GM23338 (cell line): ENCODE measurements around the gene SMG7. TPM values are rescaled to one million over a fixed set of nuclear protein-coding genes. Genes with fewer than 3 reads are reported as not detected.

Source experiments
- ATAC-seq: fragments of 200-7000 bp; cut with Tn5 transposase; 3 replicates; pipeline ENCODE4 v1.9.1; 2020
- DNase-seq: peaks from one replicate; pipeline ENCODE4 v3.0.0-alpha.2; 2015; ENCODE audit warnings: low spot score
- H2AFZ ChIP-seq: fragments of 200-600 bp; sonication (generic); 2 replicates; pipeline ENCODE4 v1.8.0; 2016; ENCODE audit warnings: antibody characterized with exemption, mild to moderate bottlenecking, moderate library complexity
- H3F3A ChIP-seq: fragments of 200-600 bp; sonication (generic); replicated peaks from 2 replicates; pipeline ENCODE4 v1.8.0; 2017; ENCODE audit warnings: antibody characterized with exemption, mixed run types, low read depth
- H3K27ac ChIP-seq: fragments of 200-600 bp; sonication (generic); 2 replicates; pipeline ENCODE4 v1.6.1; 2016; ENCODE audit warnings: low read depth
- H3K27me3 ChIP-seq: fragments of 200-600 bp; sonication (generic); 2 replicates; pipeline ENCODE4 v1.8.0; 2016; ENCODE audit warnings: mild to moderate bottlenecking, mixed run types, moderate library complexity; ENCODE audit not compliant: insufficient read depth
- H3K36me3 ChIP-seq: fragments of 200-600 bp; sonication (generic); 2 replicates; pipeline ENCODE4 v1.8.0; 2016; ENCODE audit warnings: mild to moderate bottlenecking; ENCODE audit not compliant: insufficient read depth
- H3K4me1 ChIP-seq: fragments of 200-600 bp; sonication (generic); 2 replicates; pipeline ENCODE4 v1.8.0; 2016; ENCODE audit warnings: mild to moderate bottlenecking, moderate library complexity; ENCODE audit not compliant: insufficient read depth
- H3K4me2 ChIP-seq: fragments of 200-600 bp; sonication (generic); 2 replicates; pipeline ENCODE4 v1.7.1; 2017; ENCODE audit warnings: mixed run types
- H3K4me3 ChIP-seq: fragments of 200-600 bp; sonication (generic); 2 replicates; pipeline ENCODE4 v1.6.1; 2016; ENCODE audit warnings: mixed run types
- H3K79me2 ChIP-seq: fragments of 200-600 bp; sonication (generic); replicated peaks from 2 replicates; pipeline ENCODE4 v1.8.0; 2017; ENCODE audit warnings: mild to moderate bottlenecking; ENCODE audit not compliant: insufficient read depth
- H3K9me2 ChIP-seq: fragments of 200-600 bp; sonication (generic); 2 replicates; pipeline ENCODE4 v1.8.0; 2017; ENCODE audit not compliant: insufficient read depth
- H4K20me1 ChIP-seq: fragments of 200-600 bp; sonication (generic); replicated peaks from 2 replicates; pipeline ENCODE4 v1.8.0; 2017; ENCODE audit warnings: mild to moderate bottlenecking; ENCODE audit not compliant: insufficient read depth
- H3K27ac Mint-ChIP-seq: 2 replicates; pipeline ENCODE4 v1.8.0; 2020; ENCODE audit warnings: inconsistent platforms, mild to moderate bottlenecking, moderate library complexity, mixed read lengths
- H3K27me3 Mint-ChIP-seq: 3 replicates; pipeline ENCODE4 v1.8.0; 2022; ENCODE audit warnings: low read depth, mild to moderate bottlenecking, moderate library complexity, mixed read lengths, inconsistent platforms; ENCODE audit not compliant: insufficient read depth, poor library complexity
- H3K36me3 Mint-ChIP-seq: 3 replicates; pipeline ENCODE4 v1.8.0; 2021; ENCODE audit warnings: low read depth, mild to moderate bottlenecking, inconsistent platforms, moderate library complexity, mixed read lengths
- H3K4me1 Mint-ChIP-seq: 3 replicates; pipeline ENCODE4 v1.8.0; 2020; ENCODE audit warnings: mild to moderate bottlenecking, inconsistent platforms, mixed read lengths
- H3K4me3 Mint-ChIP-seq: 3 replicates; pipeline ENCODE4 v1.8.0; 2021; ENCODE audit warnings: moderate library complexity, mild to moderate bottlenecking, inconsistent platforms, mixed read lengths
- H3K9me3 Mint-ChIP-seq: 3 replicates; pipeline ENCODE4 v1.8.0; 2020; ENCODE audit warnings: moderate library complexity, mild to moderate bottlenecking, inconsistent platforms, mixed read lengths
- CREB1 ChIP-seq: fragments of 250-450 bp; sonication (Bioruptor Pico); IDR thresholded peaks from 2 replicates; pipeline ENCODE4 v1.5.0; 2020; ENCODE audit warnings: low read depth, mild to moderate bottlenecking, moderate library complexity
- EZH2 ChIP-seq: fragments of 200-600 bp; sonication (generic); IDR thresholded peaks from one replicate; pipeline ENCODE4 v1.8.0; 2017; ENCODE audit warnings: antibody characterized with exemption, mild to moderate bottlenecking, low read depth; ENCODE audit not compliant: unreplicated experiment
- EZH2phosphoT487 ChIP-seq: fragments of 200-600 bp; sonication (generic); IDR thresholded peaks from one replicate; pipeline ENCODE4 v1.8.1; 2018; ENCODE audit warnings: antibody characterized with exemption; ENCODE audit not compliant: unreplicated experiment
- JUNB ChIP-seq: IDR thresholded peaks from one replicate; pipeline ENCODE4 v1.6.1; 2016; ENCODE audit warnings: antibody characterized with exemption; ENCODE audit not compliant: unreplicated experiment
- STAT1 ChIP-seq: IDR thresholded peaks from one replicate; pipeline ENCODE4 v1.6.1; 2016; ENCODE audit warnings: antibody characterized with exemption; ENCODE audit not compliant: unreplicated experiment
- ZNF331 ChIP-seq: fragments of 250-450 bp; sonication (Bioruptor Pico); IDR thresholded peaks from 2 replicates; pipeline ENCODE4 v1.5.0; 2020; ENCODE audit warnings: low read depth, mild to moderate bottlenecking, moderate library complexity
- polyA plus RNA-seq: library from polyadenylated mRNA; unstranded; fragments of >200 nt; fragmentation: Nextera tagmentation; extraction: Ambion mirVana; gene quantifications from 2 replicates; pipeline ENCODE4 v1.2.1, GENCODE V29; 2016
- total RNA-seq: library from RNA; depleted of rRNA; stranded (reverse); fragments of >200 nt; shearing (Covaris generic); gene quantifications from 2 replicates; pipeline ENCODE4 v1.2.3, GENCODE V29; 2014
- TF ChIP-seq, protein P1 (sequence below): fragments of 250-450 bp; sonication (Bioruptor Pico); IDR thresholded peaks from 2 replicates; pipeline ENCODE4 v1.5.0; 2020; ENCODE audit warnings: mild to moderate bottlenecking, moderate library complexity
- TF ChIP-seq, protein P2 (sequence below), 2 experiments: fragments of 200-600 bp in 1 of 2; sonication (generic) in 1 of 2; conservative IDR thresholded peaks; 2 replicates each; pipeline versions ENCODE4 v1.5.1 to v1.6.1; 2016 to 2017; ENCODE audit warnings: antibody characterized with exemption in 2 of 2, low read depth in 2 of 2, mild to moderate bottlenecking in 2 of 2, moderate library complexity in 1 of 2

Gene SMG7
- total and polyA plus RNA-seq, 2 experiments from 2014 or later, result 33.0 to 79.4 TPM

DNA sequence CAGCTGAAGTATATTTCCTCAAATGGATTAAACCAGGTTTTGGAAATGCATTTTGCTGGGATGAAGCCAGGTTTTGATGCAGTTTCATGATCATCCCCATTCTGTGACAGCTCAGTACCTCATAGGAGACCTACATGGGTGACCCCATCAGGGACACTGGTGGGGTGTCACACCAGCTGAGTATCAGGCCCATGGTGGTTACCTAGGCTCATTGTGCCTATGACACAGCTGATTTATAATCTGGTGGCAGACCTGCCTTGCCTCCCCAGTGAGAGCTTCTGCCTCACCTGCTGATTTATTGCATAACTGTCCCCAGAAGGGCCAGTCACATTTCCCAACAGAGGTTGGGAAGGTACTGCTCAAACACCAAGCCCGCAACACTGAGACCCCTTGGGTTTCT is 114.2 kb downstream of the SMG7 start:
- Histone ChIP-seq H3K4me1 (peaks cover 16% of the 10 kb centered on the region), H3K27me3 (no peaks in the 10 kb centered on the region), H3K9me2 (no peaks in the 10 kb centered on the region), H3K4me3 (no peak overlapping the region), H3K79me2 (no peaks in the 10 kb centered on the region), H3K27ac (no peak overlapping the region; the same call in 1 of the 2 replicates), H2AFZ (peak overlapping the region; percentile 49; the same call in 1 of the 2 replicates), H3F3A (no peaks in the 10 kb centered on the region), H4K20me1 (no peaks in the 10 kb centered on the region), H3K36me3 (no peaks in the 10 kb centered on the region), H3K4me2 (no peak overlapping the region)
- TF ChIP-seq, protein P1, sequence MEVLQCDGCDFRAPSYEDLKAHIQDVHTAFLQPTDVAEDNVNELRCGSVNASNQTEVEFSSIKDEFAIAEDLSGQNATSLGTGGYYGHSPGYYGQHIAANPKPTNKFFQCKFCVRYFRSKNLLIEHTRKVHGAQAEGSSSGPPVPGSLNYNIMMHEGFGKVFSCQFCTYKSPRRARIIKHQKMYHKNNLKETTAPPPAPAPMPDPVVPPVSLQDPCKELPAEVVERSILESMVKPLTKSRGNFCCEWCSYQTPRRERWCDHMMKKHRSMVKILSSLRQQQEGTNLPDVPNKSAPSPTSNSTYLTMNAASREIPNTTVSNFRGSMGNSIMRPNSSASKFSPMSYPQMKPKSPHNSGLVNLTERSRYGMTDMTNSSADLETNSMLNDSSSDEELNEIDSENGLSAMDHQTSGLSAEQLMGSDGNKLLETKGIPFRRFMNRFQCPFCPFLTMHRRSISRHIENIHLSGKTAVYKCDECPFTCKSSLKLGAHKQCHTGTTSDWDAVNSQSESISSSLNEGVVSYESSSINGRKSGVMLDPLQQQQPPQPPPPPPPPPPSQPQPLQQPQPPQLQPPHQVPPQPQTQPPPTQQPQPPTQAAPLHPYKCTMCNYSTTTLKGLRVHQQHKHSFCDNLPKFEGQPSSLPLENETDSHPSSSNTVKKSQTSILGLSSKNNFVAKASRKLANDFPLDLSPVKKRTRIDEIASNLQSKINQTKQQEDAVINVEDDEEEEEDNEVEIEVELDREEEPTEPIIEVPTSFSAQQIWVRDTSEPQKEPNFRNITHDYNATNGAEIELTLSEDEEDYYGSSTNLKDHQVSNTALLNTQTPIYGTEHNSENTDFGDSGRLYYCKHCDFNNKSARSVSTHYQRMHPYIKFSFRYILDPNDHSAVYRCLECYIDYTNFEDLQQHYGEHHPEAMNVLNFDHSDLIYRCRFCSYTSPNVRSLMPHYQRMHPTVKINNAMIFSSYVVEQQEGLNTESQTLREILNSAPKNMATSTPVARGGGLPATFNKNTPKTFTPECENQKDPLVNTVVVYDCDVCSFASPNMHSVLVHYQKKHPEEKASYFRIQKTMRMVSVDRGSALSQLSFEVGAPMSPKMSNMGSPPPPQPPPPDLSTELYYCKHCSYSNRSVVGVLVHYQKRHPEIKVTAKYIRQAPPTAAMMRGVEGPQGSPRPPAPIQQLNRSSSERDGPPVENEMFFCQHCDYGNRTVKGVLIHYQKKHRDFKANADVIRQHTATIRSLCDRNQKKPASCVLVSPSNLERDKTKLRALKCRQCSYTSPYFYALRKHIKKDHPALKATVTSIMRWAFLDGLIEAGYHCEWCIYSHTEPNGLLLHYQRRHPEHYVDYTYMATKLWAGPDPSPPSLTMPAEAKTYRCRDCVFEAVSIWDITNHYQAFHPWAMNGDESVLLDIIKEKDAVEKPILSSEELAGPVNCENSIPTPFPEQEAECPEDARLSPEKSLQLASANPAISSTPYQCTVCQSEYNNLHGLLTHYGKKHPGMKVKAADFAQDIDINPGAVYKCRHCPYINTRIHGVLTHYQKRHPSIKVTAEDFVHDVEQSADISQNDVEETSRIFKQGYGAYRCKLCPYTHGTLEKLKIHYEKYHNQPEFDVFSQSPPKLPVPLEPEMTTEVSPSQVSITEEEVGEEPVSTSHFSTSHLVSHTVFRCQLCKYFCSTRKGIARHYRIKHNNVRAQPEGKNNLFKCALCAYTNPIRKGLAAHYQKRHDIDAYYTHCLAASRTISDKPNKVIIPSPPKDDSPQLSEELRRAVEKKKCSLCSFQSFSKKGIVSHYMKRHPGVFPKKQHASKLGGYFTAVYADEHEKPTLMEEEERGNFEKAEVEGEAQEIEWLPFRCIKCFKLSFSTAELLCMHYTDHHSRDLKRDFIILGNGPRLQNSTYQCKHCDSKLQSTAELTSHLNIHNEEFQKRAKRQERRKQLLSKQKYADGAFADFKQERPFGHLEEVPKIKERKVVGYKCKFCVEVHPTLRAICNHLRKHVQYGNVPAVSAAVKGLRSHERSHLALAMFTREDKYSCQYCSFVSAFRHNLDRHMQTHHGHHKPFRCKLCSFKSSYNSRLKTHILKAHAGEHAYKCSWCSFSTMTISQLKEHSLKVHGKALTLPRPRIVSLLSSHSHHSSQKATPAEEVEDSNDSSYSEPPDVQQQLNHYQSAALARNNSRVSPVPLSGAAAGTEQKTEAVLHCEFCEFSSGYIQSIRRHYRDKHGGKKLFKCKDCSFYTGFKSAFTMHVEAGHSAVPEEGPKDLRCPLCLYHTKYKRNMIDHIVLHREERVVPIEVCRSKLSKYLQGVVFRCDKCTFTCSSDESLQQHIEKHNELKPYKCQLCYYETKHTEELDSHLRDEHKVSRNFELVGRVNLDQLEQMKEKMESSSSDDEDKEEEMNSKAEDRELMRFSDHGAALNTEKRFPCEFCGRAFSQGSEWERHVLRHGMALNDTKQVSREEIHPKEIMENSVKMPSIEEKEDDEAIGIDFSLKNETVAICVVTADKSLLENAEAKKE (CRISPR knock-in tag), result no peak
- TF ChIP-seq, protein P2, sequence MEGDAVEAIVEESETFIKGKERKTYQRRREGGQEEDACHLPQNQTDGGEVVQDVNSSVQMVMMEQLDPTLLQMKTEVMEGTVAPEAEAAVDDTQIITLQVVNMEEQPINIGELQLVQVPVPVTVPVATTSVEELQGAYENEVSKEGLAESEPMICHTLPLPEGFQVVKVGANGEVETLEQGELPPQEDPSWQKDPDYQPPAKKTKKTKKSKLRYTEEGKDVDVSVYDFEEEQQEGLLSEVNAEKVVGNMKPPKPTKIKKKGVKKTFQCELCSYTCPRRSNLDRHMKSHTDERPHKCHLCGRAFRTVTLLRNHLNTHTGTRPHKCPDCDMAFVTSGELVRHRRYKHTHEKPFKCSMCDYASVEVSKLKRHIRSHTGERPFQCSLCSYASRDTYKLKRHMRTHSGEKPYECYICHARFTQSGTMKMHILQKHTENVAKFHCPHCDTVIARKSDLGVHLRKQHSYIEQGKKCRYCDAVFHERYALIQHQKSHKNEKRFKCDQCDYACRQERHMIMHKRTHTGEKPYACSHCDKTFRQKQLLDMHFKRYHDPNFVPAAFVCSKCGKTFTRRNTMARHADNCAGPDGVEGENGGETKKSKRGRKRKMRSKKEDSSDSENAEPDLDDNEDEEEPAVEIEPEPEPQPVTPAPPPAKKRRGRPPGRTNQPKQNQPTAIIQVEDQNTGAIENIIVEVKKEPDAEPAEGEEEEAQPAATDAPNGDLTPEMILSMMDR (conservative IDR thresholded peaks at IDR 0.05; ENCODE audit: low read depth in 2 of 2), result no peak
- TF ChIP-seq CREB1 (CRISPR knock-in tag), result no peak
- no peak for TF ChIP-seq JUNB
- no peak for TF ChIP-seq EZH2
- no peak for TF ChIP-seq ZNF331
- no peak for TF ChIP-seq STAT1
- no peak for TF ChIP-seq EZH2phosphoT487
- Mint-ChIP-seq H3K4me1 (peaks cover 13% of the 10 kb centered on the region), H3K27me3 (peaks cover 11% of the 10 kb centered on the region), H3K9me3 (no peaks in the 10 kb centered on the region; the same call in 2 of the 3 replicates), H3K27ac (no peak overlapping the region), H3K36me3 (no peaks in the 10 kb centered on the region), H3K4me3 (no peak overlapping the region)
- DNase-seq (no peak), ATAC-seq (no peak)
